ENCODE measurements around the gene TTYH3. TPM values are rescaled to one million over a fixed set of nuclear protein-coding genes. Genes with fewer than 3 reads are reported as not detected.

The TTYH3 gene
- total and polyA plus RNA-seq, 9 of the 15 experiments (the other 6 are each of a cell fraction or from before 2014, with no cell fraction given) = 0.01 to 5.5 (median 1.1) TPM

- TF ChIP-seq HMBOX1 (IDR thresholded peaks at IDR 0.05) (no peak), ZNF551 (CRISPR knock-in tag; IDR thresholded peaks at IDR 0.05) (no peak), ZNF212 (CRISPR knock-in tag; IDR thresholded peaks at IDR 0.05) (no peak), SRF (CRISPR knock-in tag; IDR thresholded peaks at IDR 0.05) (no peak), CBFA2T3 (IDR thresholded peaks at IDR 0.05) (no peak), NUFIP1 (IDR thresholded peaks at IDR 0.05; ENCODE audit: partially characterized antibody) (no peak), NCOR1 (IDR thresholded peaks at IDR 0.05) (no peak), SIN3B (IDR thresholded peaks at IDR 0.05; ENCODE audit: low read depth) (no peak), KLF10 (CRISPR knock-in tag; IDR thresholded peaks at IDR 0.05) (no peak)
Observed at GRCh38 chr7:2619116-2619515, 12.7 kb upstream of the TTYH3 start (continued).

- peak; percentile 15 for FAIRE-seq
- Histone ChIP-seq H3K79me2 (ENCODE audit: control insufficient read depth, insufficient read depth, low read length) (no peaks in the 10 kb centered on the region), H3K9me3 (replicated peaks; ENCODE audit: control insufficient read depth, insufficient read depth, low read depth, low read length) (no peaks in the 10 kb centered on the region), H3K9me1 (ENCODE audit: control insufficient read depth, insufficient read depth, low read length) (no peaks in the 10 kb centered on the region), H3K9ac (ENCODE audit: insufficient read depth in 1 of 2, low read depth in 2 of 2, low read length in 2 of 2) (peak overlapping the region in 1 of 2 experiments; percentile 36; a peak in 1 of 4 replicates), H3K4me1 (replicated peaks in 1 of 2; ENCODE audit: control insufficient read depth in 2 of 2, insufficient read depth in 2 of 2, low read length in 2 of 2) (peaks cover 27 to 69% of the 10 kb centered on the region in 2 experiments; a peak in 4 of 5 replicates), H3K36me3 (ENCODE audit: control insufficient read depth, insufficient read depth, low read length) (no peaks in the 10 kb centered on the region), H2AFZ (ENCODE audit: low read depth, low read length) (peak overlapping the region; percentile 81), H3K4me2 (ENCODE audit: insufficient read depth, low read length) (no peak overlapping the region), H3K27ac (ENCODE audit: extremely low read depth, low read depth, low read length) (no peak overlapping the region), H3K4me3 (no peak overlapping the region), H4K20me1 (replicated peaks; ENCODE audit: control insufficient read depth, insufficient read depth, low read length) (no peaks in the 10 kb centered on the region), H3K27me3 (ENCODE audit: control insufficient read depth in 2 of 2, insufficient read depth in 2 of 2, low read length in 2 of 2) (peaks cover 0 to 8% of the 10 kb centered on the region in 2 experiments; a peak in 3 of 5 replicates)
- peak; percentile 33 for ATAC-seq
- BruUV-seq (replicated peaks) = no TSS peak
- intact Hi-C loops (cut with micrococcal nuclease) = no loop called here
- peak in 3 of 4 experiments; percentile 26 to 42 (median 40) for DNase-seq (ENCODE audit: extremely low read depth in 1 of 4, low spot score in 3 of 4)
- WGBS (ENCODE audit: insufficient coverage, low coverage, missing lambda C conversion rate) = 30% methylated on average over 21 of the region's 23 CpGs
- CTCF ChIA-PET (ENCODE audit: low intra/inter-chr PET ratio) = no interaction called here
- in situ Hi-C loops (cut with MboI) = no loop called here
- POLR2A ChIA-PET = interaction anchor here (1.0 to 1.2 kb wide), 3 partner anchors 9 to 14 kb away, joined by 3 to 4 read pairs (median 3); no protein-coding TSS in a partner anchor
- TF ChIP-seq ZBTB17 (CRISPR knock-in tag; IDR thresholded peaks at IDR 0.05) (no peak), NR3C1 (CRISPR knock-in tag; IDR thresholded peaks at IDR 0.05) (no peak), PCBP1 (IDR thresholded peaks at IDR 0.05; ENCODE audit: low read depth, low read length, poor library complexity, severe bottlenecking) (no peak), NFIC (IDR thresholded peaks at IDR 0.05) (peak; percentile 13; the same call in 1 of the 2 replicates), CHCHD3 (CRISPR knock-in tag; IDR thresholded peaks at IDR 0.05) (no peak), TEAD2 (tag; IDR thresholded peaks at IDR 0.05) (no peak), ZC3H11A (IDR thresholded peaks at IDR 0.05; ENCODE audit: low read depth, low read length) (no peak), PREB (CRISPR knock-in tag; IDR thresholded peaks at IDR 0.05) (no peak), CREB3L1 (IDR thresholded peaks at IDR 0.05; ENCODE audit: borderline replicate concordance, low read depth) (0 out of 2 replicates have a peak, but pooled peaks have one; percentile 24), CBFA2T3 (IDR thresholded peaks at IDR 0.05) (0 out of 2 replicates have a peak, but pooled peaks have one; percentile 14)
Observed at GRCh38 chr7:2621061-2621828, 10.5 kb upstream of the TTYH3 start.
